DND-41 (cell line): ENCODE measurements around the gene CEP170B.

Experiments
- ATAC-seq: fragments of 200-7000 bp; cut with Tn5 transposase; 3 replicates; pipeline ENCODE4 v1.9.1; 2021; ENCODE audit warnings: low read depth; ENCODE audit not compliant: insufficient read depth
- DNase-seq: peaks from one replicate; pipeline ENCODE4 v3.0.0-alpha.2; 2020
- H2AFZ ChIP-seq: 2 replicates; pipeline ENCODE4 v1.6.0; 2012; ENCODE audit warnings: low read depth, low read length
- H3K27ac ChIP-seq: 2 replicates; pipeline ENCODE4 v1.5.1; 2012; ENCODE audit warnings: low read length, inconsistent platforms
- H3K27me3 ChIP-seq: fragments of 200-600 bp; sonication (generic); 2 replicates; pipeline ENCODE4 v1.6.0; 2012; ENCODE audit warnings: low read length, mild to moderate bottlenecking, inconsistent platforms; ENCODE audit not compliant: insufficient read depth, poor library complexity
- H3K36me3 ChIP-seq: 2 replicates; pipeline ENCODE4 v1.5.1; 2012; ENCODE audit warnings: low read length, inconsistent platforms; ENCODE audit not compliant: insufficient read depth
- H3K4me1 ChIP-seq: 2 replicates; pipeline ENCODE4 v1.5.1; 2012; ENCODE audit warnings: mild to moderate bottlenecking, low read length; ENCODE audit not compliant: insufficient read depth
- H3K4me2 ChIP-seq: 2 replicates; pipeline ENCODE4 v1.6.0; 2012; ENCODE audit warnings: mild to moderate bottlenecking, moderate library complexity, low read length, inconsistent platforms; ENCODE audit not compliant: insufficient read depth
- H3K4me3 ChIP-seq, 2 experiments: fragments of 200-600 bp in 1 of 2; shearing (Covaris generic) in 1 of 2; 2 replicates each; pipeline ENCODE4 v1.5.1; 2012 to 2016; ENCODE audit warnings: inconsistent platforms in 2 of 2, low read length in 2 of 2, mild to moderate bottlenecking in 2 of 2, low read depth in 1 of 2, moderate library complexity in 1 of 2
- H3K79me2 ChIP-seq: 2 replicates; pipeline ENCODE4 v1.6.0; 2012; ENCODE audit warnings: low read length, inconsistent platforms; ENCODE audit not compliant: insufficient read depth
- H3K9ac ChIP-seq: 2 replicates; pipeline ENCODE4 v1.6.0; 2012; ENCODE audit warnings: low read depth, mild to moderate bottlenecking, inconsistent platforms, low read length, moderate library complexity
- H3K9me3 ChIP-seq: 2 replicates; pipeline ENCODE4 v1.5.1; 2012; ENCODE audit warnings: low read length, moderate library complexity, mild to moderate bottlenecking, inconsistent platforms; ENCODE audit not compliant: insufficient read depth, severe bottlenecking
- H4K20me1 ChIP-seq: 2 replicates; pipeline ENCODE4 v1.6.0; 2012; ENCODE audit warnings: low read length; ENCODE audit not compliant: insufficient read depth
- EZH2 ChIP-seq: IDR thresholded peaks from 3 replicates; pipeline ENCODE4 v1.6.1; 2012; ENCODE audit warnings: borderline replicate concordance, low read depth, mild to moderate bottlenecking, moderate library complexity, low read length, inconsistent platforms; ENCODE audit not compliant: severe bottlenecking
- TF ChIP-seq, protein P1 (sequence below): IDR thresholded peaks from 2 replicates; pipeline ENCODE4 v1.5.1; 2012; ENCODE audit warnings: borderline replicate concordance, low read length, moderate library complexity, mild to moderate bottlenecking; ENCODE audit not compliant: poor library complexity, severe bottlenecking; ENCODE audit errors: extremely low read depth

Gene CEP170B

DNA sequence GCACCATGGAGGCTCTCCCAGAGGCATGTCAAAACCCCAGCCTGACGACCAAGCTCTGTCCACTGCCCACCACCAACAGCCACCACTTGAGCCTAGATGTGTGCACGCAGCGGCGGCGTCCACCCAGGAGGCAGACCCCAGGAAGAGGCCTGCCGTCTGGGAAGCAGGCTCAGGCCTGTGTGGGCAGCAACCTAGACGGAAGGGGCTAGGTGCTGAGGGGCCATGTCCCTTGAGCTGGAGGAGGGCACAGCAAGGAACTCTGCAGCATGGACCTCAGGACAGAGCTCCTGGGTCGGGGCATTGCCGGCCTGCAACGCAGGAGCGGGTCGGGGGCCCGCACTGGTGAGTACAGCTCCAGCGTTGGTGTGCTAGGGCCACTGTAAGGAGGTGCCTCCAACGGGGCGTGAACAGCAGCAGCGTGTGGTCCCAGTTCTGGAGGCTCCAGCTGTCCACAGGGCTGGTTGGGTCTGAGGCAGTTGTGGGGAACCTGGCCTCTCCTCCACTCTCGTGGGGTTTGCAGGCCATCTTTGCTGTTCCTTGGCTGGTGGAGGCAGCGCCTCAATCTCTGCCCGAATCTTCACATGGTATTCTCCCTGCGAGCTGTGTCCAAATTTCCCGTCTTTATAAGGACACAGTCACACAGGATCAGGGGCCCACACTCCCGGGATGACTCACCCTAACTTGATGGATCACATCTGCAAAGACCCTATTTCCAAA is 43.7 kb upstream of the CEP170B start:
- H3K79me2 ChIP-seq: peaks cover 12% of the 10 kb centered on the region
- H3K27ac ChIP-seq: no peak overlapping the region
- no peak for DNase-seq
- no peaks in the 10 kb centered on the region for H3K27me3 ChIP-seq
- peaks cover 20% of the 10 kb centered on the region for H3K4me1 ChIP-seq
- TF ChIP-seq EZH2: no peak
- TF ChIP-seq, protein P1, sequence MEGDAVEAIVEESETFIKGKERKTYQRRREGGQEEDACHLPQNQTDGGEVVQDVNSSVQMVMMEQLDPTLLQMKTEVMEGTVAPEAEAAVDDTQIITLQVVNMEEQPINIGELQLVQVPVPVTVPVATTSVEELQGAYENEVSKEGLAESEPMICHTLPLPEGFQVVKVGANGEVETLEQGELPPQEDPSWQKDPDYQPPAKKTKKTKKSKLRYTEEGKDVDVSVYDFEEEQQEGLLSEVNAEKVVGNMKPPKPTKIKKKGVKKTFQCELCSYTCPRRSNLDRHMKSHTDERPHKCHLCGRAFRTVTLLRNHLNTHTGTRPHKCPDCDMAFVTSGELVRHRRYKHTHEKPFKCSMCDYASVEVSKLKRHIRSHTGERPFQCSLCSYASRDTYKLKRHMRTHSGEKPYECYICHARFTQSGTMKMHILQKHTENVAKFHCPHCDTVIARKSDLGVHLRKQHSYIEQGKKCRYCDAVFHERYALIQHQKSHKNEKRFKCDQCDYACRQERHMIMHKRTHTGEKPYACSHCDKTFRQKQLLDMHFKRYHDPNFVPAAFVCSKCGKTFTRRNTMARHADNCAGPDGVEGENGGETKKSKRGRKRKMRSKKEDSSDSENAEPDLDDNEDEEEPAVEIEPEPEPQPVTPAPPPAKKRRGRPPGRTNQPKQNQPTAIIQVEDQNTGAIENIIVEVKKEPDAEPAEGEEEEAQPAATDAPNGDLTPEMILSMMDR: no peak
- no peak overlapping the region for H3K4me3 ChIP-seq
- ATAC-seq: no peak
- no peak overlapping the region for H2AFZ ChIP-seq
- H3K9ac ChIP-seq: no peak overlapping the region
- peaks cover 2% of the 10 kb centered on the region for H3K9me3 ChIP-seq
- H3K36me3 ChIP-seq: peaks cover 8% of the 10 kb centered on the region
- no peak overlapping the region for H3K4me2 ChIP-seq
- H4K20me1 ChIP-seq: no peaks in the 10 kb centered on the region

DNA sequence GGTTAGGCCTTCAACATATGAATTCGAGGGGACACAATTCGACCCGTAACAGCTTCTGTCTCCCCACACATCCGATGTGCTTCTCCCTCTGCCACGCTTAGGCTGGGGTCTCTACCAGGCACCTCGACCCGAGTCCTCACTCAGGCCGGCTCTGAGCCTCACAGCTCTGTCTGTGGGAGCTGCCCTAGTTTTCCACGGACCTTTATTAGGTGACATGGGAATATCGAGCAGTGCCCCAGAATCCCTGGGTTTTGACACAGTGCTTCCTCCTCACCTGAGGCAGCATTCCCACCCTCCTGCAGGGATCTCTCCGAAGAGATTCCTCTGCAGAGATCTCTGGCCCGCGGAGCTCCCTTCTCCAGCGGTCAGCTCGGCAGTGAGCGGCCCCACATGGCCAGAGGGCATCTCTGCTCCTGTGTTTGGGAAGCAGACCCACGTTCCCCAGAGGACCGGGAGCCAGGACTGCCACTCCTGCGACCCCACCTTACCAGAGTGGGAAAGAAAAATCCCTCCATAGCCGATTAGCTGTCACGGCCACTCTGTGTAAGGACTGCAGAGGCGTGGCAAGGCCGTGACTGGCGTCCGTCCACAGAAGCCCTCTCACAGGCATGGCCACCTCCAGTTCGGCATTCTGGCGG is 43.0 kb upstream of the CEP170B start:
- no peak for ATAC-seq

GRCh38 chr14:104822821-104823615 is 42.0 kb upstream of the CEP170B start:
- no peak for TF ChIP-seq EZH2
- TF ChIP-seq, protein P1: no peak
- Histone ChIP-seq H3K9ac (no peak overlapping the region), H2AFZ (no peak overlapping the region), H3K4me3 (no peak overlapping the region), H3K27me3 (no peaks in the 10 kb centered on the region), H3K79me2 (no peaks in the 10 kb centered on the region), H4K20me1 (no peaks in the 10 kb centered on the region), H3K4me1 (peaks cover 8% of the 10 kb centered on the region), H3K27ac (no peak overlapping the region), H3K4me2 (no peak overlapping the region), H3K36me3 (0 out of 2 replicates have a peak, but pooled peaks cover 4% of the 10 kb centered on the region), H3K9me3 (no peaks in the 10 kb centered on the region)
- DNase-seq (no peak), ATAC-seq (no peak)

More for the DNA sequence above, 43.0 kb upstream of the CEP170B start:
- peaks cover 5% of the 10 kb centered on the region for H3K79me2 ChIP-seq
- no peak overlapping the region for H3K4me2 ChIP-seq
- no peak overlapping the region for H3K27ac ChIP-seq
- peaks cover 2% of the 10 kb centered on the region for H3K9me3 ChIP-seq
- peaks cover 14% of the 10 kb centered on the region for H3K4me1 ChIP-seq
- TF ChIP-seq, protein P1: no peak
- no peak for TF ChIP-seq EZH2
- H3K36me3 ChIP-seq: peaks cover 8% of the 10 kb centered on the region; the same call in 1 of the 2 replicates
- H3K9ac ChIP-seq: no peak overlapping the region
- H3K4me3 ChIP-seq: no peak overlapping the region
- H3K27me3 ChIP-seq: no peaks in the 10 kb centered on the region
- DNase-seq: no peak
- H4K20me1 ChIP-seq: no peaks in the 10 kb centered on the region
- H2AFZ ChIP-seq: no peak overlapping the region
